ENCODE measurements around the gene ARG2.

The ARG2 gene

DNA sequence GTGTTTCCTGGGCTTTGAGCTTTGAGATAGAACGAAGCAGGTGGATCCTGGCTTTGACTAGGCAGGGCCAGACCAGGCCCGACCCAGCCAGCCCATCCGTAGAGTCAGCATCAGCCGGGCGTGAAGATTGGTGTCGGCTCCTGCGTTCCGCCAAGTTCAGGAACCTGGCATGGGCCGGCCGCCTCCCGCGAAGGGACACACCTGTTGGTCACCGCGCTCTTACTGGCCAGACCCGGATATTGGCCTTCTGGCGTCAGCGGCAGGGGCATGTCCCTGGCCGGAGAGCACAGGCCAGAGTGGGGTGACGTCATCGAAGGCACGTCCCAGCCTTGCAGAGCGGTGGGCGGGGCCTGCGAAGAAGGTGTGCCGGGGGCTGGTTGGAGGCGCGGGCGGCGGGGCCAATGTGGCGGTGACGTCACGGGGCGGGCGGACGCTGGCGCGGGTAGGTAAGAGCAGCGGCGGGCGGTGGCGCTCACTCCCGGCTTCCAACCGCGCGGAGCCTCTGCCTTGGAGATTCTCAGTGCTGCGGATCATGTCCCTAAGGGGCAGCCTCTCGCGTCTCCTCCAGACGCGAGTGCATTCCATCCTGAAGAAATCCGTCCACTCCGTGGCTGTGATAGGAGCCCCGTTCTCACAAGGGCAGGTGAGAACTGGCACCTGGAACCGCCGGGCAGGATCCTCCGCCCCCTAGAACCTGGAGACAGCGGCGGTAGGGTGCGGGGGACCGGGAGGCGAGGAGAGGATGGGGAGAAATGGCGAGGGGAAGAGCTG, at the start of gene ARG2:
Gene ARG2, plus strand, starts transcription at position 475 of the 771 bp plus-strand sequence. Its CDS starts 58 bp downstream, at position 533.
- FAIRE-seq: no peak

DNA sequence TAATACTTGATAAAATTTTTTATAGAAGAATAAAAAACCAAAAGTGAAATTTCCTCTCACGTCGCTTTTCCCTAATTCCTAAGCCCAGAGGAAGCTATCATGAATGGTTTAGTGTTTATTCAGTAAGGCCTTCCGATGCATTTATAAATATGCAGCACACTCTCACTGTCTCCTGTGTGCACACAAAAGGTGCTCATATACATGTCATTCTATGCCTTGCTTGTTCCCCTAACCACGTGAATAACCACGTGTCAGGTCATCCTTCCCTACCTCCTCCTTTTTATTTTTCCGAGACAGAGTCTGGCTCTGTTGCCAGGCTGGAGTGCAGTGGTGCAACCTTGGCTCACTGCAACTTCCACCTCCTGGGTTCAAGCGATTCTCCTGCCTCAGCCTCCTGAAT, 49.3 kb upstream of the ARG2 start:
- FAIRE-seq: no peak

DNA sequence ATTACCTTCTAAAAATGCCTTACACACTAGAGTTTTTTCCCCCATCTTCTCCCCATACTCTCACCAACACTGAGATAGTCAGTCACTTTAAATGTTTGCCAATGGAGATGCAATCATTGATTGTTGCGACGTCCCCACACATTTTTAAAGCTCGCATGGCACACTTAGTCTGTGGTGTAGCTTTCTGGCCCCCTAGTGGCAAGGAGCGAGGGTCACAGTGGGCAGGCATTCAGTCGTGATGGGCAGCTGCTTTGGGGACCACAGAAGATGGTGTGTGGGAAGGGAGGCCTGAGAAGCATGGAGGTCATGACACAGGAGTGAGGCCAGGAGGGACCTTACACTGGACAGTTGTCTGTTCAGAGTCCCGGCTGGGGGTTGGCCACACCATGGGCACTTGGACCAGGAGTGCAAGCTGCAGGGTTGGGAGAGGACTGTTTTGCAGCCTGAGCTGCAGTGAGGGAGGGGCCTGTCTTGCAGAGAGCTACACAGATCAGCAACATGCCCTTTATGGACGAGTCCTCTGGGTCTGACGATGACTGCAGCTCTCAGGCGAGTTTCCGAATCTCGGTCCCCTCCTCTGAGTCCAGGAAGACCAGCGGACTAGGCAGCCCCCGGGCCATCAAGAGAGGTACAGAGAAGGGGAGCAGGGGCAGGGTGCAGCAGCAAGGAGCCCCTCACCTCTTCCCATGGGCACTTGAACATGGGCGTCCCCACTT, 48.3 kb upstream of the ARG2 start:
- no peak for FAIRE-seq

DNA sequence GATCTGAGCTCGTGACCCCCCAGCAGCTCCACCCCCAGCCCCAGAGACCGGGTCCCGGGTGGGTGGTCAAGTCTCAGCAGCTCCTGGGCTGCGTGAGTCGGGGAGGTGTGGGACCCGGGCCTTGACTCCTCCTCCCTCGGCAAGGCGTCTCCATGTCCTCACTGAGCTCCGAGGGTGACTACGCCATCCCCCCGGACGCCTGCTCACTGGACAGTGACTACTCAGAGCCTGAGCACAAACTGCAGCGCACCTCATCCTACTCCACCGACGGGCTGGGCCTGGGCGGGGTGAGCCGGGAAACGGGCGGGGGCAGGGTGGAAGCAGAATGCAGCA, 47.8 kb upstream of the ARG2 start:
- FAIRE-seq: no peak

DNA sequence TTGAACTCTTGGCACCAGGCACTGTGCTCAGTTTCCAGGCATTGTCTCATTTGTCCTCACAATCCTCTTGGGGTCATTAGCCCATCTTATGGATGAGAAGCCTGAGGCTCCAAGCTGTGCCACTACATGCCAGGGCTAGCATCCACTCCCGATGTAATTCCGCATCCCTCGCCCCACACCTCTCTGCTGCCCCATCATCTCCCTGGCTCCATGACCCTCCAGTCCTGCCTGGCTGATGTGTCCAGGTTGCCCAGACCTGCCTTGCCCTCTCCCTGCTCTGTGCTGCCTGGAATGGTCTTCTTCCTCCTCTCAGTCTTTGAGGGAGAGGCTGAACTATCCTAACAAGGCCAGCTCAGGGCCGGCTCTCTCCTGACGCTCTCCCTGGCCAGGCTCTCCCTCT, 47.1 kb upstream of the ARG2 start:
- no peak for FAIRE-seq

DNA sequence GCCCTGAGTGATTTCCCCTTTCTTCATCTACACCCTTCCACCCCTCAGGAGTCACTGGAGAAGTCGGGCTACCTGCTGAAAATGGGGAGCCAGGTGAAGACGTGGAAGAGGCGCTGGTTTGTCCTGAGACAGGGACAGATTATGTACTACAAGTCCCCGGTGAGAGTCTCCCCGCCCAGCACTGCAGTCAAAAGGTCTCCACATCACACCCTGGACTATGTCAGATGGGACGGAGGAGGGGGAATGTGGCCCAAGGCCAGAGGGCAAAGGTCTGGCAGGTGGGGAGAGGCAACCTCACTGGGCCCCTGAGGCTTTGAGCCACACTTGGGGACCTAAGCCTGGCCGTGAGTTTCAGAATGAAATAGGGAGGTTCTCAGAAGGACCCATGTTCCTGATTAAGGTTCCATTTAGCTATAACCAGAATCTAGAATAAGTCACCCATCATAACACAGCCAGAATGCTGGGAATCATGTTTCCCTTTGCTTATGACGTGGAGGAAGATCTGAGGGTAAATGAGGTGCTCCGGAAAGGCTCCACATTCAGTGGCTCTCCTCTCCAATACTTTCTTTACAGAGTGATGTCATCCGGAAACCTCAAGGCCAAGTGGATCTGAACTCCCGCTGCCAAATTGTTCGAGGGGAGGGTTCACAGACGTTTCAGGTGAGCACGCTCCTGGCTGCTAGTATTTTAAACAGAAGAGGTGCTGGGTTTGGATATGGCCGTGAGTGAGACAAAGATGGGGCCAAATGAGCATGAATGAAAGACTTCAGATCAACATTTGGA, 46.3 kb upstream of the ARG2 start:
- FAIRE-seq: no peak

DNA sequence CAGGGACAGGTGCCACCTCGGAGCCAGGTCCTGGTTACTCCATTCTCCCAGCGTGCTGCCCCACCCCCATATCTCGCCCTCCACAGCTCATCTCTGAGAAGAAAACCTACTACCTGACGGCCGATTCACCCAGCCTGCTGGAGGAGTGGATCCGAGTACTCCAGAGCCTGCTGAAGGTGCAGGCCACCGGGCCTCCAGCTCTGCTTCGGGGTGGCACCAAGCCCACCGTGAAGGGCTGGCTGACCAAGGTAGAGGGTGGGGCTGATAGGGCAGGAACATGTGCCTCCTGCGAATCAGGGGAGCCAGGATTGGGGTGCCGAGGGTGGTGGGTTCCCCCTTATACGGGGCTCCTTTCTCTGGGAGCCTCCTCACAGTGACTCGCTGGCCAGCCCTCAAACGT, 45.6 kb upstream of the ARG2 start:
- no peak for FAIRE-seq

DNA sequence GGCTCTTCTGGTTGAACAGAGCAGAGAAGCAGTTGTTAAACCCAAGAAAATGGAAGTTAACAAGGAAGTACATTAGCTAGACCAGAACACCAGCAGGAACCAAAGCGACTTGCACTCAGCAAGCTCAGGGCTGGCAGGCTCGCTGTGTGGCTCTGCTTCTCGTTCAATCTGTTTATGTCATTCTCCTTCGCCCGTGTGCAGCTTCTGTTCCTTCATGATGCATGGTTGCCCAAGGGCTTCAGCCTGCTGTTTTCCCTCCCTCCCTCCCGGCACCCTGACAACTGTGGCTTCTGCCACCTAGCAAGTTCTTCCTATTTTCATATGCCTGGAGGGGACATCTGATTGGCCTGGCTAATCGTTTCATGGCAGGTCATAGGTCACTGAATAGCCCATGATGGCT, 44.9 kb upstream of the ARG2 start:
- FAIRE-seq: no peak

DNA sequence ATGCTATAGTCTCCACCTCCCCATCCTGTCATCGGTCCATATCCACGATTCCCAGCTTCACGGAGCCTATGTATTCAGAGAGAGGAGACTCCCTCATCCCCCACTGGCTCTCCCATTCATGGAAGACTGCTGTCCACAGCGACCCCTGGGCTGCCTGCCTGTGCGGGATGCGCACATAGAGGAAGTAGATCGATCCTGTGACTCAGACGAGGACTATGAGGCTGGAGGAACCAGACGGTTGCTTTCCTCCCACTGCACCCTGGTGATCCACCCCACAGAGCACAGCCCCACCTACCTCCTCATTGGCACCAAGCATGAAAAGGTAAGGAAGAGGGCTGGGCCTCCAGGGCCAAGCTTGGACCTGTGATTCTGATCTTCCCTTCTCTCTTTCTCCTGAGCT, 44.0 kb upstream of the ARG2 start:
- FAIRE-seq: no peak

DNA sequence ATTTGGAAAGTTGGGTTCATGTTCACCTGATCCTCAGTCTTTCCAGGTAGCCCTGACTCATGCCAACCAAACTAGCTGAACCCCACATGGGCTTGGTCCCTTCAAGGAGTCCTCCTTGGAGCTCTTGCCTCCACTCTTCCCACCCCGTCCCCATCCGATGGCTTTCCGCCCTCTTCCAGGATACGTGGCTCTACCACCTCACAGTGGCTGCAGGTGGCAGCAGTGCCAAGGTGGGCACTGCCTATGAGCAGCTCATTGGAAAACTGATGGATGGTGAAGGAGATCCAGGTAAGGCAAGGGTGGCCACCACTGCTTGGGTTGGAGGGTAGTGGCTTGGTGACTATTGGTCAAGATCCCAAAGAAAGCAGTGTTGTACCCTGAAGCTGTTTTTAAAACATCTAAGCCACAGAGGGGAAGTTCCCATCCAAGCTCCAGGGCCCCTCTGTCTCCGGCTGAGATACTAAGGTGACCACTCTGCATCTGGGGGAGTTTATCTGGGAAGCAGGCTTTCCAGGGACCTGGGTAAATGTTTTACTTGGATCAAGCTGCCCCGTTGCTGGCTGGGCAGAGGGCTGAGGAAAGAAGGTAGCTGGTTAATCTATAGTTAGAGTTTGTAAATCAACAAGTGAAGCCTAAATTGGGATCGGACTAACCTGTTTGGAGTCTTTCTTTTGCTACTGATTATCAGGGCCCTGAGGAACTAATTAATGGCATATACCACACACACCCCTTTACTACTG, 43.3 kb upstream of the ARG2 start:
- FAIRE-seq: no peak

DNA sequence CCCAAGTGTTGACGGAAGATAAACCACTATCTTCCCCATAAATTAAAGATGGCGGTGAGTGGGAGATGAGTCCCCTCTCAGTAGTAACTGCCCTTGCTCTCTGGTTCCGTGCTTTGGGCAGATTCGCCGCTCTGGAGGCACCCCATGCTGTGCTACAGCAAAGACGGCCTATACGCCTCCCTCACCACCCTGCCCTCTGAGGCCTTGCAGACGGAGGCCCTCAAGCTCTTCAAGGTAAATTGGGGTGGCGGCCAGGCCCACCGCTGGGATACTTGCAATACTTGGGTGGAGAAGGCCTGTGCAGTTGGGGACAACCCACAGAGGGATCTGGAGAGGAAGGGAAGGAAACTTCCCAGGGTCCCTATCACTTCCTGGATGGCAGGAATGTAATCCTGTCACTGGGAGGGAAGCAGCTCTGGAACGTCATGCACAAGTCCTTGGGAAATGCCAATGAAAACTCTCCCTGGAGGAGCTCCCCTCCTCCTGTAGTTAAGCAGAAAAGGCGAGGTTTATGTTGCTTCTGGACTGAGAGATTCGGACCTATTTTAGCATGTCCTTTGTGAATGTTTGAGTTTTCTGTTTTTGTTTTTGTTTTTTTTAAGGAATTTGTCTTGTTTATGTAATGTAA, 42.4 kb upstream of the ARG2 start:
- no peak for FAIRE-seq

DNA sequence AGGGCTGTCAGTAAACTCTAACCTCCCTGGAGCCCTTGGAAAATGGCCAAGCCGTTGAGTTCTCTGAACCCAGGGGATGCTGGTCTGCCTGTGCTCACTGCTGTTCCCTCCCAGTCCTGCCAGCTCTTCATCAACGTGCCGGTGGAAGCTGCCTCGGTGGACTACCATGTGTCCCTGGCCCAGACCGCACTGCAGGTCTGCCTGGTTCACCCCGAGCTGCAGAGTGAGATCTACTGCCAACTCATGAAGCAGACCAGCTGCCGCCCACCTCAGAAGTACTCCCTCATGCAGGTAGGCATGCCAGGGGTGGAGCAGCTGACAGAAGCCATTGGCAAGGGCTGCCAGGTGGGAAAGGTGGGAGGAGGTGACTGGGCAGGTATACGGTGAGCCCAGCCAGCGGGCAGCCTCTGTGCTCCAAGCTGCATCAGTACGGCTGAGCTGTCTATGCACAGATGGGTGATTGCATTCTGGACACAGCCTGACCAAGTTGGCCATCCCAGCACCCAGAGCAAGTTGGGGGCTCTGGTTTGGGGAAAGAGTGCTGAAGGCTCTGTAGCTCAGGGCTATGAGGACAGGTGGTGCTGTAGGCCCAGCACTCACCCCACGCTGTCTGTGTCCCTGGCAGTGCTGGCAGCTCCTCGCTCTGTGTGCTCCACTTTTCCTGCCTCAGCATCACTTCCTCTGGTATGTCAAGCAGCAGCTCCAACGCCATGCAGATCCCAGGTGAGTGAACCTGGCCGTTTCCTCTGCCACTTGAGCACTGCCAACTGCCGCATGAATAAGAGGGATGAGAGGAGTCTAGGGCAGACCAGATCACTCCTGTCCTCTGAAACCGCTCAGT, 41.6 kb upstream of the ARG2 start:
- no peak for FAIRE-seq

DNA sequence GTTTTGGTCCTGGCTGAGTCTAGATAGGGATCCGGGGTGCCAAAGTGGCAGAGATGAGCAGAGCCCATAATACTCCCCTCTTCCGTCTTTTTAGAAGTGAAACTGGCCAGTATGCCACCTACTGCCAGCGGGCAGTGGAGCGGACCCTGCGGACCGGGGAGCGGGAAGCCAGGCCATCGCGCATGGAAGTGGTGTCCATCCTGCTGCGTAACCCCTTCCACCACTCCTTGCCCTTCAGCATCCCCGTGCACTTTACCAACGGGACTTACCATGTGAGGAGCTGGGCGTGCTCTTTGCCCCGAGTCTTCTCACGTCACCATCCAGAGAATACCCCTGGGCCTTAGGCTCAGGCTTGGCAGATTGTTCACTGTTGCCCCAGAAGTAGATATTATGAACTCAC, 40.7 kb upstream of the ARG2 start:
- no peak for FAIRE-seq

DNA sequence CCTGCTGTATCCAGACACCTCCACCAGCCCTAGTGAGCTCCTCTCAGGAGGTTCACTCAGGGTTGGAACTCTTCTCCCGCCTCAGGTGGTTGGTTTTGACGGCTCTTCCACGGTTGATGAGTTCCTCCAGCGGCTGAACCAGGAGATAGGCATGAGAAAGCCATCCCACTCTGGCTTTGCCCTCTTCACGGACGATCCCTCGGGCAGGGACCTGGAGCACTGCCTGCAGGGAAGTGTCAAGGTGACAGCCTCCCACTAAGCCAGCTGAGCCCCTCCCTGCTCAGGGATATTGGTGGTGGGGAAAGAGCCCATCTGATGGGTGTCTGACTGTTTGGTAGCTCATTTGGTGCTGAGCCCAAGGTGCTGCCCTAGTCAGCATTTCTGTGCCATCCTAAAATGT, 40.1 kb upstream of the ARG2 start:
- no peak for FAIRE-seq

DNA sequence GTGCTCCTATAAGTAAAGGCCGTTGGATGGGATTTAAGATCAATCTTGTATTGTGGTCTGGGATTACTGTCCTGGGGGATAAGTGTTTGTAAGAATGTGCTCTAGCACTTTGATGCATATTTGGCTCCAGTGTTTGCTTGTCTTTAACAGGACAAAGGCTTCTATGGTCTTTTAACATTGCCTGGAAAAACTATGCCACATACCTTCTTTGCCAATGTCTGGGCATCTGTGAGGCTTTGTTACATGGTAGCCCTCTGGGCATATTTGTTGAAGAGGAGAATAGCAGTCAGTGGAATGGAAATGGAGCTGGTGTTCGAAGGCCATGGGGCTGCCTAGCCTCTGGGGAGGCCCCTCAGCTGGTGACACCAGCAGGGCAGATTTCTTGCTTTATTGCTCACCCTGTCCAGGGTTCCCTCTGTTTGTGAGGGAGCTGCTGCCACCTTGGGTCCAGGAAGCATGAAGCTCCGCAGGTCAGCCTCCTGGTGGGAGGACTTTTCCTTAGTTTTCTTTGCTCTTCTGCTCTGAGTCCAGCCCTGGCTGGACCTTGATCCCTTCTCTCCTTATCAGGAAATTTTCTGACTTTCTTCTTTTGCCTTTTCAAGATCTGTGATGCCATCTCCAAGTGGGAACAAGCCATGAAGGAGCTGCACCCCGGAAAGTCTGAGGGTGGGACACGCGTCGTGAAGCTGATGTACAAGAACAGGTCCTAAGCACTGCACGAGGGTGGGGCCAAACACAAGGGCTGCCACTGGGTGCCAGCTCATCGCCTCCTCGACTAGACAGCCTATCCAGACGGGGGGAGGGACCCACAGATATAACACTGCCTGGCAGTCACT, 39.2 kb upstream of the ARG2 start:
- no peak for FAIRE-seq

DNA sequence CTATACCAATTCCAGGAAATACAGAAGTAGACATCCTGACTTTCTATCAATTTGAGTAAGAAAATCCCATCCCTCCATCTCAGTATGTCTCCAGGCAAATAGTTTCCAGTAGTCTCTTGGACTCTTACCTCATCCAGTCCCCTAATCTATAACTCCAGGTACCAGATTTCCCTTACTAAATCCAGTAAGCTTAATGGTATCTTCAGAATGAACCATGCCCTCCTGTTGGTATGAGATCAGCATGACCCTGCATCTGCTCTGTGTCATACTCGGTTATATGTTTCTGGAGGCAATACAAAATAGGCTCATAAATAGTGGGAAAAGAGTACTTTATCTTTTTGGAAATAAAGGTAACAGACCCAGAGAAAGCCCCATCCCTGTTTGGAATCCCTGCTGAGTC, 38.1 kb upstream of the ARG2 start:
- FAIRE-seq: no peak

DNA sequence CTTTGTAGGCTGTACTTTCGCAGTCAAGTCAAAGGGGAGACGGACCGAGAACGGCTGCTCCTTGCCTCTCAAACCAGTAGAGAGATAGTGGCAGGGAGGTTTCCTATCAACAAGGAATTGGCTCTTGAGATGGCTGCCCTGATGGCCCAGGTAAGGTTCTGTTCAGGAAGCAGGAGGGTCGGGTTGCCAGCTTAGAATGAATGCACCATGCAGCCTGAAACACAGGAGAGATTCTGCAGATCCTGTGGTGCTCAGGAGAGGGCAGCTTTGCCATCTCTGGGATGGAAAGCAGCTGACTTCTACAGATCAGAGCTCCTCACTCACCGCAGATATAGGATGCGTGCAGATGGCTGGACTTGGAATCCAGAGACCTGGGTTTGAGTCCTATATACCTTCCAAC, 37.7 kb upstream of the ARG2 start:
- FAIRE-seq: no peak

DNA sequence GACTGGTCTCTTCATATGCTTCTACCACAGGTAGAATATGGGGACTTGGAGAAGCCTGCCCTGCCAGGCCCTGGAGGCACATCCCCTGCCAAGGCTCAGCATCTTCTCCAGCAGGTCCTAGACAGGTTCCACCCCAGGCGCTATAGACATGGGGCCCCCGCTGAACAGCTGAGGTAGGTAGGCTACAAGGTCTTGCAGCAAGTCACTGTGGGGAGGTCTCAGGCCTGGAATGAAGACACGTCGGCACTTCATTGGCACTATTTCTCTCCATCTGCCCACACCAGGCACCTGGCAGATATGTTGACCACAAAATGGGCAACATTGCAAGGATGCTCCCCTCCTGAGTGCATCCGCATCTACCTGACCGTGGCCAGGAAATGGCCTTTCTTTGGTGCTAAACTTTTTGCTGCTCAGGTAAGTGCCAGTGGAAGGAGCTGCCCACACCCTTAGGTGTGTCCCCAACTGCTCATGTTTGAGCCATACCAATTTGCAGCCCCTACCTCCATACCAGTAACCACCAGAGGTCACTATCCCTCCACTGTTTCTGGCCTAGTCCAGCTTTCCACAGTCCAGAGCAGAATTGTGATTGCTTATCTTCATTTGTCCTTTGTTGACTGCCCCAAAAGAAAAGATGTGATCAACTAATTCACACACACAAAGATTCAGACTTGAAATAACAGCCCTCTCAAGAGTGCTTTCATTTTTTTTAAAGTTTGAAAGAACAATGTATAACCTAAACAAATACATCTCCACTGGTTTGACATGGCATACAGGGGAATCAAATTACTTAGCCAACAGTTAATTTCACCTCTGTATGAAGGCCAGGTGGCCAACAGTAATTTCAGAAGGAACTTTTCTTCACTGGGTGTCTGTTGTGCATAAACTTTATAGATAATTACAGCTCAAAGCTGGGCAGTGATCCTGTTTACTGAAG, 35.7 kb upstream of the ARG2 start:
- peak; percentile 76 for FAIRE-seq

DNA sequence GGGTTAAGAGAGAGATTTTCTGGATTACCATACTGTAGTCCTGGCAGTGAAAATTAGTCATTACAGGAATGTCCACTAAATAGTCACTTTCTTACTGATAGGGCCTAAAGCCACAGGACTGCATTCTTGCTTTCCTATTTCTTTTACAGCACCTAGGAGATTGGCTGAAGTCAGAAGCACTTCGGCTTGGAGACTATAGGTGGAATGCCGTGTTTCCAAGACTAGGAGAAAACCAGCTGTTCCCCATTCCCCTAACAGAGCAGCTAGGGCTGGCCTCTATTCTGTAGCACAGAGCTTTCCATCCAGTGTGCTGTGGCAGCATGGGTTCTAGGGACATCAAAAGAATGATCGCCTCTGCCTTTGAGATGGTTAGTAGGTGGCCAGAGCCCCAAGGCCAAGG, 34.7 kb upstream of the ARG2 start:
- no peak for FAIRE-seq

DNA sequence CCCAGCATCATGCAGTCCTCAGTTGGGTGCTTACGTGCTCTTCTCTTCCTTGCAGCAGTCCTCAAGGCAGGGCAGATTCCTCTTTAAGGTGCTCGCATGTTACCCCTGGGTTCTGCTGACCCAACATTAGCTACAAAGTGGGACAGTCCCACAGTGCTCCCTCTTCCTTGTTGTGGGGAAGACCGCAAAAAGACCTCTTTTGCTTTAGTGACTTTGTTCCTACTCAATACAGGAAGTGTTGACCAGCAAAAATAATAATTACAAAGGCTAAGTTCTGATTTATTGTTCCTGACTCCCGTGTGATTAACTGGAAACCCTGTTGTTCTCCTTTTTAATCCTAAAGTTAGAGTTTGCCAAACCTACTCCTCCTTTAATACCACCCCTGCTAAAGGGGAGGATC, 33.4 kb upstream of the ARG2 start:
- FAIRE-seq: no peak

Measured in TTC549 (cell line).